Measurements from ENCODE around the gene NDE1. TPM values are rescaled to one million over a fixed set of nuclear protein-coding genes. Genes with fewer than 3 reads are reported as not detected.

The NDE1 gene
- total and polyA plus RNA-seq, 2 of the 8 experiments (the other 6 are each of a cell fraction or from before 2014, with no cell fraction given), result 13.3 to 41.3 TPM

DNA sequence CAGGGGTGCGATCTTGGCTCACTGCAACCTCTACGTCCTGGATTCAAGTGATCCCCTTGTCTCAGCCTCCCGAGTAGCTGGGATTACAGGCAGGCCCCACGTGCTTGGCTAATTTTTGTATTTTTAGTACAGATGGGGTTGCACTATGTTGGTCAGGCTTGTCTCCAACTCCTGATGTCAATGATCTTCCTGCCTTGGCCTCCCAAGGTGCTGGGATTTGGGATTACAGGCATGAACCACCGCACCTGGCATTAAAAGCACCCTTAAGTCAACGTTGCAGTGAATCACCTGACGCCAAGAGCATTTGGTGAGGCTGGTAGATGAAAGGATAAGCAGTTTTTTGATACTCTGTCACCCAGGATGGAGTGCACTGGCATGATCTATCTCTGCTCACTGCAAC lies 59.0 kb downstream of the NDE1 start:
- H3K36me3 ChIP-seq (ENCODE audit: control insufficient read depth in 2 of 4, insufficient read depth in 4 of 4, low read length in 3 of 4), result peaks cover 0 to 4% (median 0%) of the 10 kb centered on the region in 4 experiments; a peak in 1 of 8 replicates
- no peak overlapping the region for H3K4me2 ChIP-seq (ENCODE audit: insufficient read depth in 1 of 2, low read depth in 2 of 2, low read length in 2 of 2)
- no peak overlapping the region for H2BK120ac ChIP-seq (replicated peaks; ENCODE audit: low read depth, low read length)
- H3K23ac ChIP-seq (ENCODE audit: insufficient read length), result no peak overlapping the region
- H4K91ac ChIP-seq (replicated peaks; ENCODE audit: insufficient read length, low read length), result no peak overlapping the region
- H2BK15ac ChIP-seq (ENCODE audit: low read length), result no peak overlapping the region
- H2AFZ ChIP-seq (ENCODE audit: low read length), result no peak overlapping the region
- 93% methylated on average over 7 of the region's 7 CpGs; no CpG with 5 or more reads in 1 of the 2 experiments for WGBS, 2 experiments (ENCODE audit: extremely low coverage in 1 of 2, insufficient coverage in 1 of 2, insufficient read length in 1 of 2, insufficient replicate concordance in 2 of 2, low coverage in 1 of 2, low lambda C conversion rate in 2 of 2, missing lambda C conversion rate in 1 of 2)
- no peaks in the 10 kb centered on the region for H3K79me1 ChIP-seq (ENCODE audit: low read depth, low read length)
- no peak overlapping the region for H4K8ac ChIP-seq (ENCODE audit: extremely low read depth, insufficient read depth, low read length)
- H4K5ac ChIP-seq (ENCODE audit: insufficient read length, low read depth, low read length), result no peak overlapping the region
- no peaks in the 10 kb centered on the region for H3K27me3 ChIP-seq (replicated peaks in 1 of 4; ENCODE audit: control insufficient read depth in 3 of 4, extremely low read depth in 1 of 4, insufficient read depth in 3 of 4, low read length in 3 of 4)
- no peak overlapping the region for H3K14ac ChIP-seq (ENCODE audit: insufficient read length)
- no peak overlapping the region for H3K56ac ChIP-seq (replicated peaks; ENCODE audit: insufficient read length, low read depth, low read length)
- H3K79me2 ChIP-seq (ENCODE audit: control insufficient read depth in 1 of 2, insufficient read depth in 2 of 2, low read length in 2 of 2), result no peaks in the 10 kb centered on the region
- no peak overlapping the region for H2AK5ac ChIP-seq (ENCODE audit: low read depth, low read length)
- H2BK5ac ChIP-seq (ENCODE audit: low read depth, low read length), result no peak overlapping the region
- H3K9ac ChIP-seq (replicated peaks in 1 of 4; ENCODE audit: extremely low read depth in 1 of 4, low read depth in 3 of 4, low read length in 3 of 4), result no peak overlapping the region
- FAIRE-seq (no peak), DNase-seq (ENCODE audit: low read depth in 1 of 2, low spot score in 2 of 2) (no peak)
- H3K4ac ChIP-seq (replicated peaks; ENCODE audit: insufficient read length, low read depth, low read length), result no peak overlapping the region
- no peak overlapping the region for H2BK20ac ChIP-seq (ENCODE audit: low read length)
- H3K4me3 ChIP-seq (ENCODE audit: extremely low read depth in 1 of 4, insufficient read depth in 2 of 4, low read depth in 3 of 4, low read length in 4 of 4), result no peak overlapping the region
- no peak overlapping the region for H3K18ac ChIP-seq (ENCODE audit: extremely low read depth, low read length)
- no peaks in the 10 kb centered on the region for H3K9me3 ChIP-seq (ENCODE audit: insufficient read depth in 2 of 2, low read depth in 1 of 2, low read length in 1 of 2)
- H3K23me2 ChIP-seq (ENCODE audit: low read depth, low read length), result no peaks in the 10 kb centered on the region
- no peak overlapping the region for H2BK12ac ChIP-seq (ENCODE audit: low read depth, low read length)
- H4K20me1 ChIP-seq (replicated peaks in 1 of 2; ENCODE audit: control insufficient read depth in 1 of 2, insufficient read depth in 2 of 2, low read length in 2 of 2), result peaks cover 0 to 2% of the 10 kb centered on the region in 2 experiments
- TF ChIP-seq CTBP2 (IDR thresholded peaks at IDR 0.05; ENCODE audit: borderline replicate concordance, insufficient read depth, insufficient read length, low read length) (no peak), TAF1 (IDR thresholded peaks at IDR 0.05; ENCODE audit: low read depth, low read length) (no peak)
- POLR2A ChIA-PET (ENCODE audit: partially characterized antibody), result no interaction called here
- H3K4me1 ChIP-seq (replicated peaks in 1 of 4; ENCODE audit: control insufficient read depth in 3 of 4, insufficient read depth in 4 of 4, low read length in 3 of 4), result no peaks in the 10 kb centered on the region; a peak in 1 of 7 replicates
- H3K27ac ChIP-seq (ENCODE audit: low read depth, low read length), result no peak overlapping the region
- CTCF ChIA-PET (ENCODE audit: partially characterized antibody), result interaction anchor here (1.3 kb wide), 1 partner anchor 27 kb away, joined by 4 read pairs; no protein-coding TSS in a partner anchor

All from H1 (cell line).